ENCODE data around the gene FIGNL2. TPM values are rescaled to one million over a fixed set of nuclear protein-coding genes. Genes with fewer than 3 reads are reported as not detected.

Gene FIGNL2
- total and polyA plus RNA-seq, 5 donors from 2014 or later, result 0.06 to 0.27 (median 0.10) TPM; not detected in 2

DNA sequence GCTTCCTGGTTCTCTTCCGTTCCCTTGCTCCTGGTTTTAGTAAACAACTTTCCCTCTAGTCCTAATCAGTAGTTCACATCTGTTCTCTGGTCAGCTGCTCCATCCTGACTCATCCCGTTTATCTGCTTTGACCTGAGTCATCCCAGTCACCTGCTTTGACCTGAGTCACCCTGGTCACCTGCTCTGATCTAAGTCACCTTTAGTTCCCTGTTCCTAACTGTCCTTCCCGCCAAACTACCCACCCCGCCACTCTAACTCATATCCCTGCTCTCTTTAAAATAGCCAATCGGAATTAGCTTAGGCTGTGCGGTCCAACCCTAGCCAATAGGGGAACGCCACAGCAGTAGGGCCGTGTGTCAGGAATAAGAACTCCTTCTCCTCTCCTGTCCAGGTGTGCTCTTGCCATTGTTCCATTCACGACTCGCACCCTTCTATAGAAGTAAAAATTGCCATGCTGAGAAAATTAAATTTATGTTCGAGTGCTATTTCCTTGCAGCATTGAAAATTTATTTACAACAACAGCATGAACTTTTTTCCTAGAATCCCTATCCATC is 36.2 kb upstream of the FIGNL2 start:
- H3K9me3 Mint-ChIP-seq, result peaks cover 0 to 2% (median 0%) of the 10 kb centered on the region in 7 donors
- Histone ChIP-seq H3K4me3 (ENCODE audit: low read depth, low read length) (no peak overlapping the region), H3K27me3 (ENCODE audit: control insufficient read depth, insufficient read depth, low read length) (no peaks in the 10 kb centered on the region), H3K36me3 (ENCODE audit: control insufficient read depth, insufficient read depth, low read length) (no peaks in the 10 kb centered on the region), H3K27ac (ENCODE audit: insufficient read depth, low read length, poor library complexity, severe bottlenecking) (no peak overlapping the region), H3K9me3 (ENCODE audit: control insufficient read depth in 2 of 2, low read length in 2 of 2) (no peaks in the 10 kb centered on the region), H3K4me1 (ENCODE audit: control insufficient read depth, insufficient read depth, low read length, poor library complexity, severe bottlenecking) (peaks cover 4% of the 10 kb centered on the region)
- DNase-seq, result no peak
- H3K27ac Mint-ChIP-seq, result peak overlapping the region; percentile 45 to 88 (median 88)
- H3K36me3 Mint-ChIP-seq, result no peaks in the 10 kb centered on the region
- no peak for ATAC-seq (ENCODE audit: low read depth in 2 of 2)
- peaks cover 5 to 20% (median 11%) of the 10 kb centered on the region in 4 donors for H3K4me1 Mint-ChIP-seq
- no peak overlapping the region for H3K4me3 Mint-ChIP-seq
- peaks cover 4% of the 10 kb centered on the region for H3K27me3 Mint-ChIP-seq

DNA sequence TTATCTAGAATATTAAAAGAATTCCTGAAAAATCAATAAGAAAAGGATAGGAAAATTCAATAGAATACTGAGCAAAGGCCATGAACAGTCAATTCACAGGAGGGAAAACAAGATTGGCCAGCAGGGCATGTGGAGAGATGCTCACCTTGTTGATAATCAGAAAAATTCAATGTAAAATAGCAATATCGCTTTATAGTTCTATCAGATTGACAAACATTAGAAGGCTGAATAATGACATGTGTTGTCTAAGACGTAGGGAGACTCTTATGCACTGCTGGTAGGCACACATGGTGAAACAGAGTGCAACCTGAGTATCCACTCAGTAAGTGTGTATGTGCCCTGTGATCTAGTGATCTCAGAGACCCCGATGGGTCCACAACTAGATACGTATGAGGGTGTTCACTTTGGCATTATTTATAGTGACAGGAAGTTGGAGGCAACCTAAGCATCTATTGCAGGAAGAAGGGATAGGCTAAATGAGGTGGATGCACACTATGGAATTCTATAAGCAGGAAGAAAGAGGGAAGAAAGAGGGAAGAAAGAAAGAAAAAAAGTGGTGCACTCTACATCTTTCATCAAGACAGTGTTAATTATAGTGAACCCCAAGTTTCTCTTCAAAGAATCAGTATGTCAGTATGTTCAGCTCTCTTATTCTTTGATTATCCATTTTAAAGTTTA is 35.6 kb upstream of the FIGNL2 start:
- no peaks in the 10 kb centered on the region for H3K9me3 ChIP-seq (ENCODE audit: control insufficient read depth in 2 of 2, low read length in 2 of 2)
- Mint-ChIP-seq H3K4me1 (peaks cover 5 to 20% (median 11%) of the 10 kb centered on the region in 4 donors), H3K27ac (peak overlapping the region in 2 of 3 donors; percentile 45 to 88), H3K9me3 (peaks cover 0 to 2% (median 0%) of the 10 kb centered on the region in 7 donors), H3K4me3 (no peak overlapping the region), H3K27me3 (peaks cover 7% of the 10 kb centered on the region), H3K36me3 (no peaks in the 10 kb centered on the region)
- ATAC-seq (ENCODE audit: low read depth in 2 of 2) (no peak), DNase-seq (no peak)
- no peaks in the 10 kb centered on the region for H3K36me3 ChIP-seq (ENCODE audit: control insufficient read depth, insufficient read depth, low read length)
- peaks cover 4% of the 10 kb centered on the region for H3K4me1 ChIP-seq (ENCODE audit: control insufficient read depth, insufficient read depth, low read length, poor library complexity, severe bottlenecking)
- H3K27ac ChIP-seq (ENCODE audit: insufficient read depth, low read length, poor library complexity, severe bottlenecking), result no peak overlapping the region
- H3K4me3 ChIP-seq (ENCODE audit: low read depth, low read length), result no peak overlapping the region
- no peaks in the 10 kb centered on the region for H3K27me3 ChIP-seq (ENCODE audit: control insufficient read depth, insufficient read depth, low read length)

DNA sequence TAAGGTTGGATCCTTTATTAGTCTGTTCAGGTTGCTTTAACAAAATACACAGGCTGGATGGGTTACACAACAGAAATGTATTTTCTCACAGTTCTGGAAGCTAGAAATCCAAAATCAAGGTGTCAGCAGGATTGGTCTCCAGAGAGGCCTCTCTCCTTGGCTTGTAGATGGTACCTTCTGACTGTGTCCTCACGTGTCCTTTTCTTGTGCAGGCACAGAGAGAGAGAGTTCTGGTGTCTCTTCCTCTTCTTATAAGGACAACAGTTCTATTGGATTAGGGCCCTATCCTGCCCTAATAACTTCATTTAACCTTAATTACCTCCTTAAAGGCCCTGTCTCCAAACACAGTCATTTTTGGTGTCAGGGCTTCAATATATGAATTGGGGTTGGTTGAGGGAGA is 34.8 kb upstream of the FIGNL2 start:
- Mint-ChIP-seq H3K36me3 (no peaks in the 10 kb centered on the region), H3K27ac (no peak overlapping the region), H3K4me3 (no peak overlapping the region), H3K27me3 (peaks cover 8% of the 10 kb centered on the region), H3K4me1 (peaks cover 5 to 20% (median 11%) of the 10 kb centered on the region in 4 donors), H3K9me3 (peaks cover 0 to 2% (median 0%) of the 10 kb centered on the region in 7 donors)
- H3K9me3 ChIP-seq (ENCODE audit: control insufficient read depth in 2 of 2, low read length in 2 of 2), result no peaks in the 10 kb centered on the region
- no peak overlapping the region for H3K4me3 ChIP-seq (ENCODE audit: low read depth, low read length)
- no peak for ATAC-seq (ENCODE audit: low read depth in 2 of 2)
- H3K36me3 ChIP-seq (ENCODE audit: control insufficient read depth, insufficient read depth, low read length), result no peaks in the 10 kb centered on the region
- no peaks in the 10 kb centered on the region for H3K27me3 ChIP-seq (ENCODE audit: control insufficient read depth, insufficient read depth, low read length)
- H3K27ac ChIP-seq (ENCODE audit: insufficient read depth, low read length, poor library complexity, severe bottlenecking), result no peak overlapping the region
- peaks cover 4% of the 10 kb centered on the region for H3K4me1 ChIP-seq (ENCODE audit: control insufficient read depth, insufficient read depth, low read length, poor library complexity, severe bottlenecking)
- DNase-seq, result no peak

DNA sequence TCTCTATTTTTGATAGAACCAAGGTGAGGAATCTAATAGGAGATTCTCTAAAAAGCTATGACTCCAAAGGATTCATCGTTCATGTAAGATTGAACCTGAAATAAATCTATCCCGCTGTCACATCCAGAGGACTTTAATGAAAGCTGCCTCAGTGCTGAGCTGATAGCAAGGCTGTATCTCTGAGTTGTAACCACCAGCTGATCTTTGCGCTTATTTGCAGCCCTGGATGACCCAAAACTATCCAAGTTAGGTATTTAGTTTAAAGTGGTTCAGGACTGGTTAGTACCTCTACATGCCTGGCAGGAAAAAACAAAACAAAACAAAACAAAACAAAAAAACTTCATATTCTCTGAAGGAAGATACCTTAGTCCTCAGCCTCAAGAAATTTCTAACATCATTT is 30.6 kb upstream of the FIGNL2 start:
- Histone ChIP-seq H3K4me3 (ENCODE audit: low read depth, low read length) (no peak overlapping the region), H3K4me1 (ENCODE audit: control insufficient read depth, insufficient read depth, low read length, poor library complexity, severe bottlenecking) (no peaks in the 10 kb centered on the region), H3K27me3 (ENCODE audit: control insufficient read depth, insufficient read depth, low read length) (no peaks in the 10 kb centered on the region), H3K9me3 (ENCODE audit: control insufficient read depth in 2 of 2, low read length in 2 of 2) (no peaks in the 10 kb centered on the region), H3K36me3 (ENCODE audit: control insufficient read depth, insufficient read depth, low read length) (no peaks in the 10 kb centered on the region), H3K27ac (ENCODE audit: insufficient read depth, low read length, poor library complexity, severe bottlenecking) (no peak overlapping the region)
- DNase-seq (no peak), ATAC-seq (ENCODE audit: low read depth in 2 of 2) (no peak)
- peaks cover 0 to 2% (median 0%) of the 10 kb centered on the region in 7 donors for H3K9me3 Mint-ChIP-seq
- H3K4me3 Mint-ChIP-seq, result no peak overlapping the region
- peaks cover 0 to 2% (median 0%) of the 10 kb centered on the region in 4 donors for H3K4me1 Mint-ChIP-seq
- no peak overlapping the region for H3K27ac Mint-ChIP-seq
- peaks cover 8% of the 10 kb centered on the region for H3K27me3 Mint-ChIP-seq
- H3K36me3 Mint-ChIP-seq, result no peaks in the 10 kb centered on the region

DNA sequence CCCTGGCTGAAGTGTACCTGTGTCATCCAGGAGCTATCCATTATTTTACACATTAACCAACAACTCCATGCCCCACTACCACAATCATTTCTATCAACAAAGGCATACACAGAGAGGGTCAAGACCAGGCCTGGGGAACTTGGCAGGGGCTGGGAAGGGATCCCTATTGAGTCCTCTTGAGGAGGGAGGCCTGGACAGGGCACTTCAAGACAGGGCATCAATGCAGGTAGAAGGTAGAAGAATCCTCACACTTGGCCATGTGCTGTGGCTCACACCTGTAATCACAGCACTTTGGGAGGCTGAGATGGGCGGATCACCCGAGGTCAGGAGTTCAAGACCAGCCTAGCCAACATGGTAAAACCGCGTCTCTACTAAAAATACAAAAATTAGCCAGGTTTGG is 26.0 kb upstream of the FIGNL2 start:
- Histone ChIP-seq H3K27me3 (ENCODE audit: control insufficient read depth, insufficient read depth, low read length) (peaks cover 3% of the 10 kb centered on the region), H3K36me3 (ENCODE audit: control insufficient read depth, insufficient read depth, low read length) (no peaks in the 10 kb centered on the region), H3K27ac (ENCODE audit: insufficient read depth, low read length, poor library complexity, severe bottlenecking) (no peak overlapping the region), H3K4me1 (ENCODE audit: control insufficient read depth, insufficient read depth, low read length, poor library complexity, severe bottlenecking) (no peaks in the 10 kb centered on the region), H3K9me3 (ENCODE audit: control insufficient read depth in 2 of 2, low read length in 2 of 2) (no peaks in the 10 kb centered on the region), H3K4me3 (ENCODE audit: low read depth, low read length) (no peak overlapping the region)
- peaks cover 30% of the 10 kb centered on the region for H3K27me3 Mint-ChIP-seq
- no peak overlapping the region for H3K4me3 Mint-ChIP-seq
- no peak for ATAC-seq (ENCODE audit: low read depth in 2 of 2)
- H3K27ac Mint-ChIP-seq, result no peak overlapping the region
- no peaks in the 10 kb centered on the region for H3K9me3 Mint-ChIP-seq
- no peak for DNase-seq
- no peaks in the 10 kb centered on the region for H3K36me3 Mint-ChIP-seq
- peaks cover 0 to 5% (median 0%) of the 10 kb centered on the region in 4 donors for H3K4me1 Mint-ChIP-seq

DNA sequence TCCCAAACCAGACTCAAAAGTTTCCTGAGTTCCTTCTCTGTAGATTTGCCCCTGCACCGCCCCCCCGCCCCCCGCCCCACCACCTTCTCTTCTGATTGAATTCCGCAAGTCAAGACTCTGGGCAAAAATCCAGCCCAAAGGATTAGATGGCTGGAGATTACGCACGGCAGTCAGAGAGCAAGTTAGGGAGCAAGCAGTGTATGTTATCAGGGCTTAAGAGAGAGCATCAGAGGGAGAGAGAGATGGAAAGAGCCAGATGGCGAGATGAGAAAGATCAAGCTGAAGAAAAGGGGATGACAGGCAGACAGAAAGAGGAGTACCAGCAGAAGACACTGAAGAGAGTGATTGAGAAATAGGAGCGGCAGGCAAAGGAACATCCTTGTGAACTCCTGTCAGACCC is 25.5 kb upstream of the FIGNL2 start:
- peaks cover 3% of the 10 kb centered on the region for H3K27me3 ChIP-seq (ENCODE audit: control insufficient read depth, insufficient read depth, low read length)
- ATAC-seq (ENCODE audit: low read depth in 2 of 2) (no peak), DNase-seq (no peak)
- Mint-ChIP-seq H3K4me1 (peaks cover 0 to 6% (median 0%) of the 10 kb centered on the region in 4 donors), H3K4me3 (no peak overlapping the region), H3K36me3 (no peaks in the 10 kb centered on the region), H3K27me3 (peaks cover 26% of the 10 kb centered on the region), H3K9me3 (peaks cover 0 to 1% (median 0%) of the 10 kb centered on the region in 7 donors), H3K27ac (no peak overlapping the region)
- H3K4me1 ChIP-seq (ENCODE audit: control insufficient read depth, insufficient read depth, low read length, poor library complexity, severe bottlenecking), result no peaks in the 10 kb centered on the region
- no peaks in the 10 kb centered on the region for H3K36me3 ChIP-seq (ENCODE audit: control insufficient read depth, insufficient read depth, low read length)
- H3K27ac ChIP-seq (ENCODE audit: insufficient read depth, low read length, poor library complexity, severe bottlenecking), result no peak overlapping the region
- H3K4me3 ChIP-seq (ENCODE audit: low read depth, low read length), result no peak overlapping the region
- no peaks in the 10 kb centered on the region for H3K9me3 ChIP-seq (ENCODE audit: control insufficient read depth in 2 of 2, low read length in 2 of 2)

DNA sequence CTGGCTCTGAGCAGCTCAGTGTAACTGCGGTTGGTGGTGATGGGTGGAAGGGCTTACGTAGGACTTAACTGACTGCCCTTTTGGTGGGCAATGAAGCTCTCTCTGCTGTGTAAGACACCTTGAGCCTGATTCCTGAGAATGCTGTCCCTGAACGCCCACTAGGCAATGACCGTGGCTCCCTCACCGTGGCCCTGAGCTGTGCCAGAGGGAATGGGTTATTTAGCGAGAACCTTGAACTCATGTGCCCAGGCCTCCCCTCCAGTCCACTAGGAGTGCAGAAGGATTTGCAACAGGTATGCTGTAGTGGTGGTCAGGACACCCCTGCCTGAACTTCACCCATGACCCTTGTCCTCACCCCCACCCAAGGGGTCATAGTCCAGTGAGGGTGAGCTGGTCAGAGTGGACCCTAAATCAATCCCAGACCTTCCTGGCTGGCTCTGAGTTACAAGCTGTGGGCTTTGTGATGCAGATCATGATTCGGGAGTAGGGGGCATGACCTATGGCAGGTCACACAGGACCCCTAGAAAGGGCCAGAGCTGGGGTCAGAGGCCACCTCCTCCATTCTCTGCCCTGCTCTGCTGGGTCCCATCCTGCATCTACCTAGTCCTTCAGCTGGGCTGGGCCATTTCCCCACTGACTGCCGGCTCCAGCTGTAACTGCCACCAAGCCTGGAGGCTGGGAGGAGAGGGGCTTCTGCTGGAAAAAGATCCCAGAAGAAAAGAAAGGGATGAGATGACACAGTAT is 24.9 kb upstream of the FIGNL2 start:
- Histone ChIP-seq H3K36me3 (ENCODE audit: control insufficient read depth, insufficient read depth, low read length) (no peaks in the 10 kb centered on the region), H3K27me3 (ENCODE audit: control insufficient read depth, insufficient read depth, low read length) (peaks cover 3% of the 10 kb centered on the region), H3K4me1 (ENCODE audit: control insufficient read depth, insufficient read depth, low read length, poor library complexity, severe bottlenecking) (no peaks in the 10 kb centered on the region), H3K4me3 (ENCODE audit: low read depth, low read length) (no peak overlapping the region), H3K9me3 (ENCODE audit: control insufficient read depth in 2 of 2, low read length in 2 of 2) (no peaks in the 10 kb centered on the region), H3K27ac (ENCODE audit: insufficient read depth, low read length, poor library complexity, severe bottlenecking) (no peak overlapping the region)
- Mint-ChIP-seq H3K27ac (no peak overlapping the region), H3K9me3 (peaks cover 0 to 4% (median 0%) of the 10 kb centered on the region in 7 donors), H3K27me3 (peaks cover 30% of the 10 kb centered on the region), H3K36me3 (no peaks in the 10 kb centered on the region), H3K4me1 (peaks cover 0 to 12% (median under 1%) of the 10 kb centered on the region in 4 donors), H3K4me3 (no peak overlapping the region)
- DNase-seq (no peak), ATAC-seq (ENCODE audit: low read depth in 2 of 2) (no peak)

All from CD4-positive, CD25-positive, alpha-beta regulatory T cell (primary cell).